NCI-H510A treated with DMSO at 0.1 percent for 48 hours (cell line): ENCODE data around the gene ABCC5.
"Not testable (repeated sequence)": the region's sequence is repeated elsewhere in the genome, so short reads cannot be mapped to it uniquely, and the experiment has no call there.

Experiments used
- DNase-seq: peaks from one replicate; lab custom pipeline; 2025; lab: John Stamatoyannopoulos, UW

The ABCC5 gene

DNA sequence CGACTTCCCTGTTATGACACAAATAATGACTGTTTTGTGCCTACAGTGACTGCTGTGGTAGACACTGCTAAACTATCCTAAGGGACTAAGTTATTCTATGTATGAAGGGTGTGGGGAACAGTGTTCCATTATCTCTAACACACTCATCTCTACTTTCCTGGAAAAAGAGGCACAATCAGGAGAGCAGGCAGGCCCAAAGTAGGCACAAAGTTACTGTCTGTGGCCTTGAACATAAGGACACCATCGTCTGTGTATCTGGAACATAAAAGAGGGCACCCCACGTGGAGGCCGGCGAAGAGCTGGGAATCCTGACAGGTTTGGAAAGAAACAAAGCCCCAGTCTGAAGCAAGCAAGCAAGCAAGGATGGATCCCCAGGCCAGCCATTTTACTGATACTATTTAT, 1.5 kb downstream of the ABCC5 start:
- DNase-seq: no peak

DNA sequence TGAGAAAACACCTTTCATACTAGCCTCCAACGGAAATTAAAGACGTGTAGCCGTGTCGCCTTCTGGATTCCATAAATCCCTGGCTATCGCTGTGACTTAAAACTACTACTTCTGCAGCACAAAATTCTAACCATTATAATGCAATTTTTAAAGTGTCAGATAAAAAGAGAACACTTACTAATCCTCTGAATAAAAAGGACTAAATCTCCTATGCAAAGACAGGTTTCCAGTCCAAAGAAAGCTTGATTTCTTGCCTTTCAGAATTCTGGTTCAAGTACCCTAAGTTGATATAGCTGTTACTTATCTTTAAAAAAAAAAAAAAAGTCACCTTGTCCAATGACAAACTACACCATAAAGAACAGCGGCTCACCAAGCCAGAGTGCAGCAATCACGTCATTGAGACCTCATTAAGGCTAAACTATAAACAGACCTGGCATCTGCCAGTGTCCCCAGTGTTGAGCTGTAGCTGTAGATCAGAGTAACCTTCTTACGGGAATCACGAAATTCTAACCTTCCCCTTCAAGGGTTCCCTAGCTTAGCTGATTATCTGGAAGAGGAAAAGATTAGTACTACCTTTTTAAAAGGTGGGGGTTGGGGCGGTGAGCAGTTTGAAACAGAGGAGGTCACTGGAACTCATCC, 2.2 kb downstream of the ABCC5 start:
- DNase-seq: peak; percentile 43

- DNase-seq: no peak
Observed at GRCh38 chr3:184011937-184012889, 5.5 kb downstream of the ABCC5 start.

- no peak for DNase-seq
Observed at GRCh38 chr3:184011230-184011876, 6.3 kb downstream of the ABCC5 start.

- DNase-seq: no peak
Observed at GRCh38 chr3:184008161-184008560, 9.5 kb downstream of the ABCC5 start.

DNA sequence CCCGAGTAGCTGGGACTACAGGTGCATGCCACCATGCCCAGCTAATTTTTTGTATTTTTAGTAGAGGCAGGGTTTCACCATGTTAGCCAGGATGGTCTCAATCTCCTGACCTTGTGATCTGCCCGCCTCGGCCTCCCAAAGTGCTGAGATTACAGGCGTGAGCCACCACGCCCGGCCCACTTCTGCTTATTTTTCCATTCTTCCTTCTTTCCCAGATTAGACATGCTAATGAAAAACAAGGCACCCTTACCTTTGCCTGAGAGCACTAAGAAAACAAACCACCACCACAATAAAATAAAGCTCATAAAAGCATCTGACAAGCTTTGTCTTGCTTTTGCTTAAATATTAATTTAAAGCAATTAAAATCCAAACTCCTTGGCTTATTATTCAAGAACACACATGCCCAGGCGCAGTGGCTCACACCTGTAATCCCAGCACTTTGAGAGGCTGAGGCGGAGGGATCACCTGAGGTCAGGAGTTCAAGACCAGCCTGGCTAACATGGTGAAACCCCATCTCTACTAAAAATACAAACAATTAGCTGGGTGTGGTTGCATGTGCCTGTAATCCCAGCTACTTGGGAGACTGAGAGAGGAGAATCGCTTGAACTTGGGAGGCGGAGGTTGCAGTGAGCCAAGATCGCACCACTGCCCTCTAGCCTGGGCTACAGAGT, 10.4 kb downstream of the ABCC5 start:
- not testable (repeated sequence) for DNase-seq

GRCh38 chr3:184005941-184006507, 11.7 kb downstream of the ABCC5 start:
- DNase-seq: peak; percentile 94

DNA sequence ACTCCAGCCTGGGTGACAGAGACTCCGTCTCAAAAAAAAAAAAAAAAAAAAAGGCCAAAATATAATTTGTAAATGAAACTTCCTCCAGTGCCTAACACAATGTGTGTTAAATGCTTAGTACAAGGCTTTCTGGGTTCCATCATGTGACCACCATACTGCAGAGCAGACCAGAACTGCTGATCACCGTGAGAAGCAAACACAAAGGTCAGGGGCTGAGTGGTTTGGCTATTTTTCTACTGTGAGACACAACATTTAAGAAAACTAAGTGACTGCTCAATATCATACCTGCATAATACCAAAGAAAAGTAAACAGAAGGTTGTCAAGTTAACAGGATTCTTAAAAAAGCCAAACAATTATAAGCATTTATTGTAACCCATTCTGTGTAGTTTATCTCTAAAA, 13.2 kb downstream of the ABCC5 start:
- no peak for DNase-seq

GRCh38 chr3:184003187-184003967, 14.3 kb downstream of the ABCC5 start:
- no peak for DNase-seq

GRCh38 chr3:184002469-184002868, 15.2 kb downstream of the ABCC5 start:
- DNase-seq: no peak

- DNase-seq: no peak
Observed at GRCh38 chr3:184001761-184002160, 15.9 kb downstream of the ABCC5 start.

DNA sequence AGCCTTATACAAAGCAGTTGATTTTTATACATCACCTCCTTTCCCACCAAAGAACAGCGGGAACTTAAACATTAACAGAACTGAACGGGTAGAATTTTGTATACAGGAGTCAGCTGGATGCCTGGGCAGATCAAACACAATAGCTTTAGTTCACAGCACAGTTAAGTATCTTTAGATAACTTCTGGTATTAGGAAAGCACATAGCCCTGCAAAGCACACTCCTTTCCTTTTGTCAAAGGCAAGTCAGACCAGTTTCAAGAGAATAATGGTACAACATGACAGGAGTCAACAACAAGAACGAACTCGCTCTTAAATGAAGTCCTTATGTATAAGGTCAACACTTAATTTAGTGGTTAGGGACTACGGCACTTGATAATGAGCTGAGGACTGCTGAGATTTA, 26.3 kb downstream of the ABCC5 start:
- DNase-seq: peak; percentile 68

GRCh38 chr3:183988216-183988790, 29.4 kb downstream of the ABCC5 start:
- DNase-seq: no peak

- no peak for DNase-seq
Observed at GRCh38 chr3:183987000-183987600, 30.6 kb downstream of the ABCC5 start.

GRCh38 chr3:183984749-183985729, 32.6 kb downstream of the ABCC5 start:
- DNase-seq: no peak

- DNase-seq: no peak
Observed at GRCh38 chr3:183984127-183984740, 33.5 kb downstream of the ABCC5 start.

GRCh38 chr3:183981990-183982644, 35.6 kb downstream of the ABCC5 start:
- peak; percentile 10 for DNase-seq

DNA sequence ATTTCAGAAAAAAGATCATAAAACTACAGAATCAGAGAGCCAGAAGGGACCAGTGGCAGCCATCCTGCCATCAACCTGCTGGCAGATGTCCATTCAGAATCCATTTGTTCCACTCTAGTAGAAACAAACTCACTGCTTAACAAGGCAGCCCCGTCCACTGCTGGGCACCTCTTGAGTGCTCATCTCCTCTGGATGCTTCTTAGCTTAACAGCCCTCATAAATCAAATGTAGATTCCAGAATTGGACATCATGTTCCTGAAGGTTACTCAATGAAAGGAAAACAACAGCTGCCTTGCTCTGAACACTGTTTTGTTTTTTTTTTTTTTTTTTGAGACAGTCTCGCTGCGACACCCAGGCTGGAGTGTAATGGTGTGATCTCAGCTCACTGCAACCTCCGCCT, 37.3 kb downstream of the ABCC5 start:
- peak; percentile 5 for DNase-seq
